HG03280 (cell line): ENCODE measurements around the gene RAPGEF6.
A peak's percentile ranks its signal among the peaks of the same experiment; 100 is the strongest.
"Not testable (repeated sequence)": the region's sequence is repeated elsewhere in the genome, so short reads cannot be mapped to it uniquely, and the experiment has no call there.

Source experiments
- ATAC-seq: cut with Tn5 transposase; IDR thresholded peaks from one replicate; pipeline ENCODE4 v1.9.1; 2021; ENCODE audit warnings: mild to moderate bottlenecking, moderate library complexity; ENCODE audit not compliant: unreplicated experiment

Gene RAPGEF6

GRCh38 chr5:131389096-131389868, 245.7 kb downstream of the RAPGEF6 start:
- ATAC-seq: no peak

GRCh38 chr5:131387255-131387654, 247.8 kb downstream of the RAPGEF6 start:
- ATAC-seq: no peak

GRCh38 chr5:131386779-131387178, 248.2 kb downstream of the RAPGEF6 start:
- ATAC-seq: no peak

GRCh38 chr5:131386124-131386523, 248.9 kb downstream of the RAPGEF6 start:
- ATAC-seq: no peak

GRCh38 chr5:131384616-131385214, 250.3 kb downstream of the RAPGEF6 start:
- ATAC-seq: no peak

- ATAC-seq: no peak
These were observed 250.9 kb downstream of the RAPGEF6 start for GRCh38 chr5:131384173-131384572.

GRCh38 chr5:131382407-131383395, 252.3 kb downstream of the RAPGEF6 start:
- peak; percentile 48 for ATAC-seq

GRCh38 chr5:131381777-131382176, 253.3 kb downstream of the RAPGEF6 start:
- ATAC-seq: peak; percentile 63

- no peak for ATAC-seq
These were observed 254.0 kb downstream of the RAPGEF6 start for GRCh38 chr5:131381021-131381420.

- not testable (repeated sequence) for ATAC-seq
These were observed 254.8 kb downstream of the RAPGEF6 start for GRCh38 chr5:131380238-131380637.

- ATAC-seq: peak; percentile 23
These were observed 255.3 kb downstream of the RAPGEF6 start for GRCh38 chr5:131379723-131380122.

GRCh38 chr5:131378721-131379541, 256.1 kb downstream of the RAPGEF6 start:
- peak; percentile 30 for ATAC-seq

- ATAC-seq: no peak
These were observed 257.2 kb downstream of the RAPGEF6 start for GRCh38 chr5:131377785-131378325.

GRCh38 chr5:131377346-131377745, 257.7 kb downstream of the RAPGEF6 start:
- no peak for ATAC-seq

GRCh38 chr5:131375351-131375750, 259.7 kb downstream of the RAPGEF6 start:
- peak; percentile 32 for ATAC-seq
